ENCODE measurements around the gene CEP170B. TPM values are rescaled to one million over a fixed set of nuclear protein-coding genes. Genes with fewer than 3 reads are reported as not detected.

Gene CEP170B
- total and polyA plus RNA-seq, 9 of the 15 experiments (the other 6 are each of a cell fraction or from before 2014, with no cell fraction given), result 0.01 to 10.2 (median 2.2) TPM

DNA sequence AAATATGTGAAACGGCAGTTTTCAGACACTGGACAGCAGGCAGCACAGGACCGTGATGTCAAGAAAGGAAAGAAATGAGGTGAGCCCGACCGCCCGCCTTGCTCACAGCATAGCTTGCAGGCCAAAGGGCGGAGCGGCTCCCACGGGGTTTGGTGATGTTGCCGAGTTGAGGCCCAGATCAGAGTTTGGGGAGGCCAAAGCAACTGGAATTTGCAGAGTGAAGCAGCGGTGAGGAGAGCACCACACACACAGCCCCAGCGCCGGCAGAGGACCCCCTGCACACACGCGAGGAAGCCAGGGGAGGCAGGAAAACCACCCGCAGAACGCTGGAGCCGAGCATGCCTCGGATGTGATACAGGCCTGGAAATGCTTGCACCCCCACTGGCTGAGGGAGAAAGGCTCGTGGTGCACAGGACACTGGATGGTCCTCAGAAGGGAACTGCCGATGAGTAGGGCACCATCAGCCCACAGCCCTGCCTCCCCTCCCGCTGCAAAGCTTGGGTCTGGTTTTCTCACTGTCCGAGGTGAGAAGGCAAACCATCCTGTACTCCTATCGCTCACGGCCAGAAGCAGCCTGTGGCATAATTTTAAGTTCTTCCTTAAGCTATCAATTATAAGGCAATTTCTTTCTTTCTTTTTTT, 33.9 kb downstream of the CEP170B start:
- ChIA-PET CTCF (ENCODE audit: low intra/inter-chr PET ratio) (interaction anchor here (0.6 kb wide), 1 partner anchor 1521 kb away, joined by 4 read pairs; no protein-coding TSS in a partner anchor), POLR2A (no interaction called here)
- no peak overlapping the region for H3K27ac ChIP-seq (ENCODE audit: extremely low read depth, low read depth, low read length)
- H3K4me3 ChIP-seq, result no peak overlapping the region
- no peak overlapping the region for H3K4me2 ChIP-seq (ENCODE audit: insufficient read depth, low read length)
- DNase-seq (ENCODE audit: extremely low read depth in 1 of 4, low spot score in 3 of 4) (no peak), FAIRE-seq (no peak), ATAC-seq (no peak)
- no peak overlapping the region for H3K9ac ChIP-seq (ENCODE audit: insufficient read depth in 1 of 2, low read depth in 2 of 2, low read length in 2 of 2)
- no peaks in the 10 kb centered on the region for H3K9me1 ChIP-seq (ENCODE audit: control insufficient read depth, insufficient read depth, low read length)
- in situ Hi-C loops (cut with MboI) (no loop called here), intact Hi-C loops (cut with micrococcal nuclease) (no loop called here)
- WGBS (ENCODE audit: insufficient coverage, low coverage, missing lambda C conversion rate), result 14% methylated on average over 13 of the region's 24 CpGs
- TF ChIP-seq MED1 (CRISPR knock-in tag; IDR thresholded peaks at IDR 0.05; ENCODE audit: borderline replicate concordance), result no peak
- TF ChIP-seq ZNF165 (CRISPR knock-in tag; IDR thresholded peaks at IDR 0.05; ENCODE audit: borderline replicate concordance), result no peak
- peaks cover 2% of the 10 kb centered on the region; the same call in 1 of the 2 replicates for H3K9me3 ChIP-seq (replicated peaks; ENCODE audit: control insufficient read depth, insufficient read depth, low read depth, low read length)
- H3K36me3 ChIP-seq (ENCODE audit: control insufficient read depth, insufficient read depth, low read length), result no peaks in the 10 kb centered on the region
- H4K20me1 ChIP-seq (replicated peaks; ENCODE audit: control insufficient read depth, insufficient read depth, low read length), result no peaks in the 10 kb centered on the region
- peaks cover 0 to 42% of the 10 kb centered on the region in 2 experiments; a peak in 2 of 5 replicates for H3K4me1 ChIP-seq (replicated peaks in 1 of 2; ENCODE audit: control insufficient read depth in 2 of 2, insufficient read depth in 2 of 2, low read length in 2 of 2)
- no peak overlapping the region for H2AFZ ChIP-seq (ENCODE audit: low read depth, low read length)
- H3K79me2 ChIP-seq (ENCODE audit: control insufficient read depth, insufficient read depth, low read length), result no peaks in the 10 kb centered on the region
- peaks cover 2 to 12% of the 10 kb centered on the region in 2 experiments; a peak in 4 of 5 replicates for H3K27me3 ChIP-seq (ENCODE audit: control insufficient read depth in 2 of 2, insufficient read depth in 2 of 2, low read length in 2 of 2)
- no TSS peak for BruUV-seq (replicated peaks)

- DNase-seq (ENCODE audit: extremely low read depth in 1 of 4, low spot score in 3 of 4) (no peak), ATAC-seq (no peak), FAIRE-seq (no peak)
- Histone ChIP-seq H3K9me1 (ENCODE audit: control insufficient read depth, insufficient read depth, low read length) (no peaks in the 10 kb centered on the region), H3K4me2 (ENCODE audit: insufficient read depth, low read length) (no peak overlapping the region), H2AFZ (ENCODE audit: low read depth, low read length) (no peak overlapping the region), H3K79me2 (ENCODE audit: control insufficient read depth, insufficient read depth, low read length) (no peaks in the 10 kb centered on the region), H3K4me1 (replicated peaks in 1 of 2; ENCODE audit: control insufficient read depth in 2 of 2, insufficient read depth in 2 of 2, low read length in 2 of 2) (peaks cover 0 to 34% of the 10 kb centered on the region in 2 experiments; a peak in 2 of 5 replicates), H3K4me3 (no peak overlapping the region), H4K20me1 (replicated peaks; ENCODE audit: control insufficient read depth, insufficient read depth, low read length) (no peaks in the 10 kb centered on the region), H3K27ac (ENCODE audit: extremely low read depth, low read depth, low read length) (no peak overlapping the region), H3K9ac (ENCODE audit: insufficient read depth in 1 of 2, low read depth in 2 of 2, low read length in 2 of 2) (no peak overlapping the region), H3K9me3 (replicated peaks; ENCODE audit: control insufficient read depth, insufficient read depth, low read depth, low read length) (peaks cover 2% of the 10 kb centered on the region; the same call in 1 of the 2 replicates), H3K36me3 (ENCODE audit: control insufficient read depth, insufficient read depth, low read length) (no peaks in the 10 kb centered on the region), H3K27me3 (ENCODE audit: control insufficient read depth in 2 of 2, insufficient read depth in 2 of 2, low read length in 2 of 2) (peaks cover 8 to 20% of the 10 kb centered on the region in 2 experiments; a peak in 4 of 5 replicates)
- 0% methylated on average over 2 of the region's 2 CpGs for WGBS (ENCODE audit: insufficient coverage, low coverage, missing lambda C conversion rate)
- intact Hi-C loops (cut with micrococcal nuclease) (no loop called here), in situ Hi-C loops (cut with MboI) (no loop called here)
- BruUV-seq (replicated peaks), result no TSS peak
- POLR2A ChIA-PET, result no interaction called here
- CTCF ChIA-PET (ENCODE audit: low intra/inter-chr PET ratio), result interaction anchor here (0.6 kb wide), 1 partner anchor 1521 kb away, joined by 4 read pairs; no protein-coding TSS in a partner anchor
- TF ChIP-seq ZNF232 (CRISPR knock-in tag; IDR thresholded peaks at IDR 0.05) (no peak), ZKSCAN8 (CRISPR knock-in tag; IDR thresholded peaks at IDR 0.05) (no peak)
- TF ChIP-seq, protein P1, sequence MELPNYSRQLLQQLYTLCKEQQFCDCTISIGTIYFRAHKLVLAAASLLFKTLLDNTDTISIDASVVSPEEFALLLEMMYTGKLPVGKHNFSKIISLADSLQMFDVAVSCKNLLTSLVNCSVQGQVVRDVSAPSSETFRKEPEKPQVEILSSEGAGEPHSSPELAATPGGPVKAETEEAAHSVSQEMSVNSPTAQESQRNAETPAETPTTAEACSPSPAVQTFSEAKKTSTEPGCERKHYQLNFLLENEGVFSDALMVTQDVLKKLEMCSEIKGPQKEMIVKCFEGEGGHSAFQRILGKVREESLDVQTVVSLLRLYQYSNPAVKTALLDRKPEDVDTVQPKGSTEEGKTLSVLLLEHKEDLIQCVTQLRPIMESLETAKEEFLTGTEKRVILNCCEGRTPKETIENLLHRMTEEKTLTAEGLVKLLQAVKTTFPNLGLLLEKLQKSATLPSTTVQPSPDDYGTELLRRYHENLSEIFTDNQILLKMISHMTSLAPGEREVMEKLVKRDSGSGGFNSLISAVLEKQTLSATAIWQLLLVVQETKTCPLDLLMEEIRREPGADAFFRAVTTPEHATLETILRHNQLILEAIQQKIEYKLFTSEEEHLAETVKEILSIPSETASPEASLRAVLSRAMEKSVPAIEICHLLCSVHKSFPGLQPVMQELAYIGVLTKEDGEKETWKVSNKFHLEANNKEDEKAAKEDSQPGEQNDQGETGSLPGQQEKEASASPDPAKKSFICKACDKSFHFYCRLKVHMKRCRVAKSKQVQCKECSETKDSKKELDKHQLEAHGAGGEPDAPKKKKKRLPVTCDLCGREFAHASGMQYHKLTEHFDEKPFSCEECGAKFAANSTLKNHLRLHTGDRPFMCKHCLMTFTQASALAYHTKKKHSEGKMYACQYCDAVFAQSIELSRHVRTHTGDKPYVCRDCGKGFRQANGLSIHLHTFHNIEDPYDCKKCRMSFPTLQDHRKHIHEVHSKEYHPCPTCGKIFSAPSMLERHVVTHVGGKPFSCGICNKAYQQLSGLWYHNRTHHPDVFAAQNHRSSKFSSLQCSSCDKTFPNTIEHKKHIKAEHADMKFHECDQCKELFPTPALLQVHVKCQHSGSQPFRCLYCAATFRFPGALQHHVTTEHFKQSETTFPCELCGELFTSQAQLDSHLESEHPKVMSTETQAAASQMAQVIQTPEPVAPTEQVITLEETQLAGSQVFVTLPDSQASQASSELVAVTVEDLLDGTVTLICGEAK (IDR thresholded peaks at IDR 0.05), result no peak
- TF ChIP-seq, protein P1 (CRISPR knock-in tag; IDR thresholded peaks at IDR 0.05), result no peak
These were observed 34.7 kb downstream of the CEP170B start for GRCh38 chr14:104899781-104900180.

All from K562 (cell line).